ENCODE results near the gene LILRA6. TPM values are rescaled to one million over a fixed set of nuclear protein-coding genes. Genes with fewer than 3 reads are reported as not detected.
"Not testable (repeated sequence)": the region's sequence is repeated elsewhere in the genome, so short reads cannot be mapped to it uniquely, and the experiment has no call there.

LILRA6 gene
- total RNA-seq, 1 experiment from 2014 or later, result not detected

- H3K9me3 Mint-ChIP-seq (ENCODE audit: unreplicated experiment); H3K27ac Mint-ChIP-seq (ENCODE audit: low read depth, unreplicated experiment); BruUV-seq (replicated peaks); H3K4me1 Mint-ChIP-seq (ENCODE audit: insufficient read depth, unreplicated experiment); POLR2A ChIA-PET; DNase-seq (ENCODE audit: unreplicated experiment); intact Hi-C loops (cut with micrococcal nuclease); H3K36me3 Mint-ChIP-seq (ENCODE audit: insufficient read depth, unreplicated experiment); CTCF ChIA-PET; H3K4me3 Mint-ChIP-seq (ENCODE audit: unreplicated experiment): not testable (repeated sequence)
- peaks cover 52% of the 10 kb centered on the region for H3K27me3 Mint-ChIP-seq (ENCODE audit: insufficient read depth, unreplicated experiment)
Measured at GRCh38 chr19:54239491-54240371, 2.9 kb downstream of the LILRA6 start.

GRCh38 chr19:54233941-54234340 is 8.6 kb downstream of the LILRA6 start:
- POLR2A ChIA-PET, result no interaction called here
- DNase-seq (ENCODE audit: unreplicated experiment), result no peak

GRCh38 chr19:54231077-54231931 is 11.3 kb downstream of the LILRA6 start:
- DNase-seq (ENCODE audit: unreplicated experiment), result peak; percentile 89
- Mint-ChIP-seq H3K4me1 (ENCODE audit: insufficient read depth, unreplicated experiment) (no peaks in the 10 kb centered on the region), H3K4me3 (ENCODE audit: unreplicated experiment) (no peak overlapping the region), H3K9me3 (ENCODE audit: unreplicated experiment) (peaks cover 7% of the 10 kb centered on the region), H3K27ac (ENCODE audit: low read depth, unreplicated experiment) (no peak overlapping the region), H3K36me3 (ENCODE audit: insufficient read depth, unreplicated experiment) (no peaks in the 10 kb centered on the region), H3K27me3 (ENCODE audit: insufficient read depth, unreplicated experiment) (peaks cover 28% of the 10 kb centered on the region)
- intact Hi-C loops (cut with micrococcal nuclease), result loop anchor here (1.0 kb wide), 3 partner anchors 42 to 389 kb away; partner anchors contain the start of gene MBOAT7
- ChIA-PET CTCF (interaction anchor here (0.6 to 1.1 kb wide), 10 partner anchors 21 to 1560 kb away, joined by 3 to 6 read pairs (median 3); no protein-coding TSS in a partner anchor), POLR2A (no interaction called here)
- BruUV-seq (replicated peaks), result no TSS peak
- peak; percentile 97 for TF ChIP-seq CTCF (IDR thresholded peaks at IDR 0.05; ENCODE audit: unreplicated experiment)

More at GRCh38 chr19:54233941-54234340, 8.6 kb downstream of the LILRA6 start:
- Mint-ChIP-seq H3K9me3 (ENCODE audit: unreplicated experiment) (peaks cover 7% of the 10 kb centered on the region), H3K4me1 (ENCODE audit: insufficient read depth, unreplicated experiment) (no peaks in the 10 kb centered on the region), H3K36me3 (ENCODE audit: insufficient read depth, unreplicated experiment) (no peaks in the 10 kb centered on the region), H3K27me3 (ENCODE audit: insufficient read depth, unreplicated experiment) (peaks cover 38% of the 10 kb centered on the region), H3K27ac (ENCODE audit: low read depth, unreplicated experiment) (no peak overlapping the region), H3K4me3 (ENCODE audit: unreplicated experiment) (no peak overlapping the region)
- BruUV-seq (replicated peaks), result no TSS peak
- TF ChIP-seq CTCF (IDR thresholded peaks at IDR 0.05; ENCODE audit: unreplicated experiment), result no peak
- CTCF ChIA-PET, result interaction anchor here (1.2 kb wide), 1 partner anchor 66 kb away, joined by 3 read pairs; no protein-coding TSS in a partner anchor
- intact Hi-C loops (cut with micrococcal nuclease), result no loop called here

- Mint-ChIP-seq H3K36me3 (ENCODE audit: insufficient read depth, unreplicated experiment) (no peaks in the 10 kb centered on the region), H3K27me3 (ENCODE audit: insufficient read depth, unreplicated experiment) (peaks cover 33% of the 10 kb centered on the region), H3K4me1 (ENCODE audit: insufficient read depth, unreplicated experiment) (no peaks in the 10 kb centered on the region), H3K4me3 (ENCODE audit: unreplicated experiment) (no peak overlapping the region), H3K9me3 (ENCODE audit: unreplicated experiment) (peaks cover 7% of the 10 kb centered on the region), H3K27ac (ENCODE audit: low read depth, unreplicated experiment) (no peak overlapping the region)
- intact Hi-C loops (cut with micrococcal nuclease), result no loop called here
- POLR2A ChIA-PET, result no interaction called here
- no peak for TF ChIP-seq CTCF (IDR thresholded peaks at IDR 0.05; ENCODE audit: unreplicated experiment)
- no TSS peak for BruUV-seq (replicated peaks)
- DNase-seq (ENCODE audit: unreplicated experiment), result no peak
- CTCF ChIA-PET, result interaction anchor here (0.9 kb wide), 1 partner anchor 212 kb away, joined by 3 read pairs; no protein-coding TSS in a partner anchor
Measured at GRCh38 chr19:54230031-54230430, 12.6 kb downstream of the LILRA6 start.

All from MCF 10A (cell line).